Vagina (tissue), 2 donors: ENCODE measurements around the gene DMD. TPM values are rescaled to one million over a fixed set of nuclear protein-coding genes. Genes with fewer than 3 reads are reported as not detected.

Source experiments
- DNase-seq, 2 donors: peaks; one replicate each; pipeline ENCODE4 v3.0.0-alpha.2; 2017; ENCODE audit errors: extremely low spot score in 2 of 2
- H3K27ac ChIP-seq: fragments of 200-600 bp; sonication (generic); one replicate; pipeline ENCODE4 v1.5.1; 2019
- H3K27me3 ChIP-seq: fragments of 200-600 bp; sonication (generic); one replicate; pipeline ENCODE4 v1.5.1; 2019
- H3K36me3 ChIP-seq, 2 donors: fragments of 200-600 bp; sonication (generic); one replicate each; pipeline ENCODE4 v1.5.1; 2017 to 2019
- H3K4me1 ChIP-seq: fragments of 200-600 bp; sonication (generic); one replicate; pipeline ENCODE4 v1.5.1; 2019
- H3K4me3 ChIP-seq, 2 donors: fragments of 200-600 bp; sonication (generic); 1 replicate in 1 of 2; 2 replicates in 1 of 2; pipeline ENCODE4 v1.5.1; 2016 to 2019
- H3K9me3 ChIP-seq: fragments of 200-600 bp; sonication (generic); one replicate; pipeline ENCODE4 v1.5.1; 2019
- POLR2A ChIP-seq, 2 donors: fragments of 450-650 bp; IDR thresholded peaks; one replicate each; pipeline ENCODE4 v1.6.1; 2017; ENCODE audit warnings: antibody characterized with exemption in 2 of 2, mild to moderate bottlenecking in 2 of 2, moderate library complexity in 2 of 2
- POLR2AphosphoS5 ChIP-seq, 2 donors: sonication (generic); formaldehyde crosslinking; IDR thresholded peaks; one replicate each; pipeline ENCODE4 v1.9.0; 2017; ENCODE audit warnings: antibody characterized with exemption in 2 of 2, mild to moderate bottlenecking in 2 of 2, low read depth in 1 of 2; ENCODE audit not compliant: insufficient read depth in 1 of 2
- intact Hi-C: fragments of 100-400 bp; cut with DNase I; formaldehyde crosslinking; loops from one replicate; pipeline ENCODE4 v1.15.1; 2023
- total RNA-seq: library from RNA; depleted of rRNA; stranded (reverse); fragments of >200 nt; gene quantifications from one replicate; pipeline ENCODE4 v1.2.3, GENCODE V29; 2016
- TF ChIP-seq, protein P1 (sequence below), 3 experiments: fragments of 450-650 bp in 2 of 3; fragments of 200-600 bp in 1 of 3; sonication (generic) in 1 of 3; IDR thresholded peaks; one replicate each; pipeline ENCODE4 v1.5.1; 2017 to 2019; ENCODE audit warnings: antibody characterized with exemption in 3 of 3, mild to moderate bottlenecking in 2 of 3, moderate library complexity in 2 of 3

Gene DMD
- 25.8 TPM for total RNA-seq

DNA sequence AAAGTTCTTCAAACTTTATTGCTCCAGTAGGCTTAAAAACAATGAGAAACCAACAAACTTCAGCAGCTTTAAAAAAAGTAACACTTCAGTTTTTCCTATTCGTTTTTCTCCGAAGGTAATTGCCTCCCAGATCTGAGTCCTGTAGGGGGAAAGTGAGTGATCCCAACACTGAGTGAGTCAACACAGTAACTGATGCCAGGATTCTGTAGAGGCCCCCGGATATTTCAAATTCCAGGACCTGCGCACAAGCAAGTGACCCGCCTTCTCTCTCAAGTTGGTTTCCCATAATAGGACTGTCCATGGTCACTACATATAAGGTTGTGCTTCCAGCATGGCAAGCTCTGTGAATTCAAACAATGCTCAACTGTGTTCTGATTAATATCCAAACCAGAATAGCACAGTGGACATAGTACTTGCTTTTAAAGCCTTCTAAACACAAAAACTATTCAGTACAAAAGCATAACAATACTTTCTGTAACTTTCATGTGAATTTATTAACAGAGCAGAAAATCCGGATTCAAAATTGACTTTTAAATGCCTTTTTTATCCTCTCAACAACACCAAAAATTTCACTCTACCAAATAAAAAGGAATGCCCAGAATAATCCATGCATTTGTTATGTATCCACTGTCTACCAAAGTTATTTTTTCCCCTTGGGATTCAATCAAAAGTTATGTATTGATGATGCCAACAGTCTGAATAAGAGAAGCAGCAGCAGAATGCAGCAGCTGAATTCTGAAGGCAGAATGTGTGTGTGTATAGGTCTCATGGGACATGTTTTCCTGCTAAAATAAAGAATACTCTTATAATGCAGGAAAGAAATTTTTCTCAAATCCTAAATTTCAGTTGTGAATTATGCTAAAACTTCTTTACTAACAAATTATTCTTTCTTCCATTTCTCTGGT lies at the start of gene DMD:
TSS of gene DMD (minus strand) at position 194 of the 905 bp plus-strand sequence. CDS start 237 bp downstream, outside the sequence.
- intact Hi-C loops: no loop called here
- TF ChIP-seq POLR2AphosphoS5 (IDR thresholded peaks at IDR 0.05; ENCODE audit: insufficient read depth in 1 of 2, low read depth in 1 of 2): no peak
- TF ChIP-seq POLR2A (IDR thresholded peaks at IDR 0.05): no peak
- TF ChIP-seq, protein P1, sequence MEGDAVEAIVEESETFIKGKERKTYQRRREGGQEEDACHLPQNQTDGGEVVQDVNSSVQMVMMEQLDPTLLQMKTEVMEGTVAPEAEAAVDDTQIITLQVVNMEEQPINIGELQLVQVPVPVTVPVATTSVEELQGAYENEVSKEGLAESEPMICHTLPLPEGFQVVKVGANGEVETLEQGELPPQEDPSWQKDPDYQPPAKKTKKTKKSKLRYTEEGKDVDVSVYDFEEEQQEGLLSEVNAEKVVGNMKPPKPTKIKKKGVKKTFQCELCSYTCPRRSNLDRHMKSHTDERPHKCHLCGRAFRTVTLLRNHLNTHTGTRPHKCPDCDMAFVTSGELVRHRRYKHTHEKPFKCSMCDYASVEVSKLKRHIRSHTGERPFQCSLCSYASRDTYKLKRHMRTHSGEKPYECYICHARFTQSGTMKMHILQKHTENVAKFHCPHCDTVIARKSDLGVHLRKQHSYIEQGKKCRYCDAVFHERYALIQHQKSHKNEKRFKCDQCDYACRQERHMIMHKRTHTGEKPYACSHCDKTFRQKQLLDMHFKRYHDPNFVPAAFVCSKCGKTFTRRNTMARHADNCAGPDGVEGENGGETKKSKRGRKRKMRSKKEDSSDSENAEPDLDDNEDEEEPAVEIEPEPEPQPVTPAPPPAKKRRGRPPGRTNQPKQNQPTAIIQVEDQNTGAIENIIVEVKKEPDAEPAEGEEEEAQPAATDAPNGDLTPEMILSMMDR (IDR thresholded peaks at IDR 0.05): no peak
- no peak for DNase-seq
- no peaks in the 10 kb centered on the region for H3K27me3 ChIP-seq
- H3K4me3 ChIP-seq: peak within 1 kb of the TSS; percentile 19 to 31
- no peaks in the 10 kb centered on the region for H3K4me1 ChIP-seq
- peak within 1 kb of the TSS; percentile 16 for H3K27ac ChIP-seq
- no peaks in the 10 kb centered on the region for H3K36me3 ChIP-seq
- no peaks in the 10 kb centered on the region for H3K9me3 ChIP-seq

DNA sequence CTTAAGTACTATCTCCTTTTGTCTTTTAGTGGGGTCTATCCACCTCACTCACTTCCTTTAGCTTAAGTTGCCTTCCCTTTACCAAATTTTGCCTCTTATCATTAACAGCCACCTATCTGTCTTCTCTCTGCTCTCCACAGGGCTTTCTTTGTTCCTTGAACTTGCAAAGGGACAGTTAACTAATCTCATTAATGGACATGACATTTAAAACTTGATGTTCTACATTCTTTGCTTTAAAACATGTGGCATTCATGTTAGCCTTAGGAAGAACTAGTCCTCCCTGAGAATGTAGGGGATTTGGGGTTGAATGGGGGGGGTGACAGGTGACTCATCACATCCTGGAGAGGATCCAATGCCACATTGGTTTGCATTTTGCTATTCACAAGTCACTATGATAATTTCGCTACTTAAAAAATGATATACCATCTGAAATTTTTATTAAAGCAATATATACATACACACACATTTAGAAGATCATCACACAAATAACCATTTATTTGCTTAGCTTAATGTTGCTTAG lies 41.0 kb upstream of the DMD start:
- Histone ChIP-seq H3K4me1 (no peaks in the 10 kb centered on the region), H3K4me3 (no peak overlapping the region), H3K9me3 (no peaks in the 10 kb centered on the region), H3K36me3 (no peaks in the 10 kb centered on the region), H3K27ac (no peak overlapping the region), H3K27me3 (no peaks in the 10 kb centered on the region)
- no peak for DNase-seq
- intact Hi-C loops: no loop called here
- TF ChIP-seq POLR2AphosphoS5 (IDR thresholded peaks at IDR 0.05; ENCODE audit: insufficient read depth in 1 of 2, low read depth in 1 of 2): no peak
- no peak for TF ChIP-seq POLR2A (IDR thresholded peaks at IDR 0.05)
- TF ChIP-seq, protein P1 (IDR thresholded peaks at IDR 0.05): no peak

DNA sequence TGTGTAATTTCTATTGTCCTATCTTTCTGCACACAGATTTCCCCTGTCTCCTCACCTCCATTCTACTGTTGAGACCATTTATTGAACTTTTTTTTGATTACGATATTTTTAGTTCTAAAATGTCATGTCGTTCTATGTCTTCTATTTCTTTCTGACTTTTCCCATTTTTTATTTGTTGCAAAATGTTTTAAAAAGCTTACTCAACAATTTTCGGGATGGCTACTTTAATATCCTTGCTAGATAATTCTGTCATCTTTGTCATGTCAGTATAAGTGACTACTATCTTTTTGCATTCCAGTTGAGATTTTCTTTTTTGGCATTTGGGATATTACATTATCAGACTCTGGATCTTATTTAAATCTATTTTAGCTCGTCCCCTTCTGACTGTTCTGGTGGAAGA lies 7.5 kb upstream of the DMD start:
- no peaks in the 10 kb centered on the region for H3K36me3 ChIP-seq
- intact Hi-C loops: no loop called here
- TF ChIP-seq POLR2AphosphoS5 (IDR thresholded peaks at IDR 0.05; ENCODE audit: insufficient read depth in 1 of 2, low read depth in 1 of 2) (no peak), POLR2A (IDR thresholded peaks at IDR 0.05) (no peak)
- TF ChIP-seq, protein P1 (IDR thresholded peaks at IDR 0.05): no peak
- H3K27me3 ChIP-seq: no peaks in the 10 kb centered on the region
- no peak for DNase-seq
- no peak overlapping the region for H3K4me3 ChIP-seq
- no peaks in the 10 kb centered on the region for H3K9me3 ChIP-seq
- H3K4me1 ChIP-seq: no peaks in the 10 kb centered on the region
- no peak overlapping the region for H3K27ac ChIP-seq

DNA sequence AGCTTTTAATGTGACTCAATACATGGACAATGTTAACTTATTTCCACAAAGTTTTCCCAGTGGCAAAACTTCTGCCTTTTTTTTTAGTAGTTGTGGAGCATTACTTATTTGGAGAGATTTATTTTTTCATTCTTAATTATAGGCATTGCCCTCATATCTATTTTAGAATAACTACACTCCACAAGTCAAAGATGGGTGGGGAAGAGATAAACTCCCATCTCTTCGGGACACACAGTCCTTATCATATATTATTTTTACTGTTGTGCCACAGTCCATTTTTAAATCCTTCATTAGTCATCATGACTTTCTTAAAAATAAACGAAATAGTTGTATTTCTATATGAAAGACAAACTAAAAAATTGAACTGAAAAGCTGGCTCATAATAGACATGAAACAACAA lies 1.2 kb downstream of the DMD start:
- Histone ChIP-seq H3K9me3 (no peaks in the 10 kb centered on the region), H3K27me3 (no peaks in the 10 kb centered on the region), H3K36me3 (no peaks in the 10 kb centered on the region), H3K4me3 (peak overlapping the region; percentile 13 to 31), H3K27ac (no peak overlapping the region), H3K4me1 (no peaks in the 10 kb centered on the region)
- TF ChIP-seq POLR2AphosphoS5 (IDR thresholded peaks at IDR 0.05; ENCODE audit: insufficient read depth in 1 of 2, low read depth in 1 of 2): no peak
- TF ChIP-seq, protein P1 (IDR thresholded peaks at IDR 0.05): no peak
- TF ChIP-seq POLR2A (IDR thresholded peaks at IDR 0.05): no peak
- DNase-seq: no peak
- intact Hi-C loops: no loop called here

DNA sequence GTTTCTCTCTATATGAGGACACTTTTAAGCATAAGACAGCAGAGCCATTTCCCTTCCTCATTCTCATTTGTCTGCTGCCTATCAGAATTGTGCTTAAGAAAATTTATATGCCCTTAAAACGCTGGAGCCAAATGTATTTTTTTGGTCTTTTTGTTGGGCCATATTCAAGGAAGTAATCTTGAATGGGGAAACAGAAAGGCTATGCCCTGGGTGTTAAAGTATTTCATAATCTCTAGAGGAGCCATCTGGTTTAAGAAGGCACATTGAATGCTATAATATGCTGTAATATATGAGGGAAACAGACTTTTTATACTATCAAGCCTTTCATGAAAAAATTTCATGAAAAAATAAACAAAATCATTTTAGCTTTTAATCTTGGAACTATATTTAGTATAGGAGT lies 4.3 kb downstream of the DMD start:
- intact Hi-C loops: no loop called here
- Histone ChIP-seq H3K27me3 (no peaks in the 10 kb centered on the region), H3K9me3 (no peaks in the 10 kb centered on the region), H3K4me3 (no peak overlapping the region), H3K27ac (no peak overlapping the region), H3K4me1 (no peaks in the 10 kb centered on the region), H3K36me3 (no peaks in the 10 kb centered on the region)
- no peak for TF ChIP-seq POLR2A (IDR thresholded peaks at IDR 0.05)
- TF ChIP-seq, protein P1 (IDR thresholded peaks at IDR 0.05): no peak
- no peak for TF ChIP-seq POLR2AphosphoS5 (IDR thresholded peaks at IDR 0.05; ENCODE audit: insufficient read depth in 1 of 2, low read depth in 1 of 2)
- DNase-seq: no peak
